ENCODE measurements around the gene ZNF467.

The ZNF467 gene

DNA sequence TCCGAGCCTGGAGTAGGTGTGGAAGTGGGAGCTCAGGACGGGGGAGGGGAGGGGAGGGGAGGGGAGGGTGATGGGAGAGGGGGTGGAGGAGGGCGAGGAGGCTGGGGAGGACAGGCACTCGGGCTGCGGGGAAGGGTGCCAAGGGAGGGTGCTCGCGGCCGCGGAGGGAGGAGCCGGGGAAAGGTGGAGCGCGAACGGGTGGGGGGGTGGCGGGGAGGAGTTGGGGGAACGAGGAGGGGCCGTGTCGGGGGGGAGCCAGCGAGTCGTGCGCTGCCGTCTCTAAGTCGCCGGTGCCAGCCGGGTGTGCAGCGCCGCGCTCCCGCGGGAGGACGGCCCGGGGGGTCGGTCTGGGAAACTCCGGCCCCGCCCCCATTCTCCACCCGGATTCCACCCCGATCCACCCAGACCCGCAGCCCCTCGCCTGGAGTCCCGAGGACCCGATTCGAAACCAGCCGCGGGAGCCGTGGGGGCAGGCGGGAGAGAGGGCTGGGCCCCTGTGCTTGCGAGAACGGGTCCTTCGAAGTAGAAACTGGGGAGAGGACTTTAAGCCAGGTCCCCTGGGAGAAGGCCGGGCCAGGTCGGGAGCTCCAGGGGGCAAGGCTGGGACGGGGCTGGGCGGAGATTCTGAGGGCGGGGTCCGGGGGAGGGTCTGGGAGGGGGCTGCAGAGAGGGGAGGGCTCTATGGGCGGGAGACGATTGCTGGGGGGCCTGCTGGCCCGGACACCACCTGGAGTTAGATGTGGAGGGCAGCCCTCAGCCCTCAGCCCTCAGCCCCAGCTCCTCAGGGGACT lies at the start of gene ZNF467:
TSS of gene ZNF467 (minus strand) at position 143 of the 791 bp plus-strand sequence. CDS start 2,556 bp downstream, outside the sequence.
- DNase-seq (ENCODE audit: low spot score): peak; percentile 65

DNA sequence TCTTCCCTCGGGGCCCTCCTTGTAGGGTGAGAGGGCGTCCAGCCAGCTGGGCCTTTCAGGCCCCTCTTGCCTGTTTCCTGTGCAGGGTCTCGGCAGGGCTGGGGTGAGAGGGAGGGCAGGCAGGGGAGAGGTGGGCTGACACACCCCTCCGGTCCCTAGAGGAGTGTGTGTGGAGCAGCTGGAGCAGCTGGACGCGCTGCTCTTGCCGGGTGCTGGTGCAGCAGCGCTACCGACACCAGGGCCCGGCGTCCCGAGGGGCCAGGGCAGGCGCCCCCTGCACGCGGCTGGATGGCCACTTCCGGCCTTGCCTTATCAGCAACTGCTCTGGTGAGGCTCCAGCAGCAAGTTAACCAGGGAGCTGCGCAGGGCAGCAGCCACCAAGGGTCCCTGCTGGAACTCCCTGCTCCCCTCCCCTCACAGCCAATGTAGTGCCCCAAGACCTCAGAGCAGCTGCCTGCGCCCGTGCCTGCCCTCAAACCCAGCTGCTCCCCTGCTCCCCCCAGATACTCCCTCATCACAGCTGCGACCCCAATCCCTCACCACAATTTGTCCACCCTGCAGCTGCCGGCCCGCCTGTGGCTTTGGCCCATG lies 49.1 kb upstream of the ZNF467 start:
- no peak for DNase-seq (ENCODE audit: low spot score)

- no peak for DNase-seq (ENCODE audit: low spot score)
Observed at GRCh38 chr7:149821191-149822148, 48.1 kb upstream of the ZNF467 start.

- DNase-seq (ENCODE audit: low spot score): no peak
Observed at GRCh38 chr7:149820622-149821190, 47.3 kb upstream of the ZNF467 start.

- DNase-seq (ENCODE audit: low spot score): no peak
Observed at GRCh38 chr7:149819961-149820340, 46.6 kb upstream of the ZNF467 start.

DNA sequence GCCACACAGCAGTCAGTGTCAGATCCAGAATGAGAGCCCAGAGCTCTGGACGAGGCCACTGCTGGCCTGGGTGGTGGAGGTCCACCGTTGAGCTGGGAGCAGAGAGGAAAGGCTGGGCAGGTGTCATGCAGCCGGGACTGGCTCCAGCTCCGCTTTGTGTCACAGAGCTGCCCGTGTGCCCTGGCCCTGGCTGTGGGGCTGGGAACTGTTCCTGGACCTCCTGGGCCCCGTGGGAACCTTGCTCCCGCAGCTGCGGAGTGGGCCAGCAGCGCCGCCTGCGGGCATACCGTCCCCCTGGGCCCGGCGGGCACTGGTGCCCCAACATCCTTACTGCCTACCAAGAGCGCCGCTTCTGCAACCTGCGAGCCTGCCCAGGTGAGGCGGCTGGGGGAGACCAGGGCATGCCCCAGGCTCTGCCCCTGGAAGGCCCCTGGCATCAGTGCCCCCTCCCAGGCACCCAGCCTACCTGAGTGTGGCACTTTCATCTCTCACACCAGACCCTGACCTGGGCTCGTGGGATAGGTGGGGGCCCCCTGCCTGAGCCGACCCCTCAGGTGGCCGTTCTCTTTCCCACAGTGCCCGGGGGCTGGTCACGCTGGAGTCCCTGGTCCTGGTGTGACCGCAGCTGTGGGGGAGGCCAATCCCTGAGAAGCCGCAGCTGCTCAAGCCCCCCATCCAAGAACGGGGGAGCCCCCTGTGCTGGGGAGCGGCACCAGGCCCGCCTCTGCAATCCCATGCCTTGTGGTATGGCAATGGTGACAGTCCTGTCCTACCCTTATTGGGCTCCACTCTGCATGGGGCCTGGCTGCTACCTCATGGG lies 46.0 kb upstream of the ZNF467 start:
- no peak for DNase-seq (ENCODE audit: low spot score)

GRCh38 chr7:149818536-149818840 lies 45.1 kb upstream of the ZNF467 start:
- DNase-seq (ENCODE audit: low spot score): no peak

DNA sequence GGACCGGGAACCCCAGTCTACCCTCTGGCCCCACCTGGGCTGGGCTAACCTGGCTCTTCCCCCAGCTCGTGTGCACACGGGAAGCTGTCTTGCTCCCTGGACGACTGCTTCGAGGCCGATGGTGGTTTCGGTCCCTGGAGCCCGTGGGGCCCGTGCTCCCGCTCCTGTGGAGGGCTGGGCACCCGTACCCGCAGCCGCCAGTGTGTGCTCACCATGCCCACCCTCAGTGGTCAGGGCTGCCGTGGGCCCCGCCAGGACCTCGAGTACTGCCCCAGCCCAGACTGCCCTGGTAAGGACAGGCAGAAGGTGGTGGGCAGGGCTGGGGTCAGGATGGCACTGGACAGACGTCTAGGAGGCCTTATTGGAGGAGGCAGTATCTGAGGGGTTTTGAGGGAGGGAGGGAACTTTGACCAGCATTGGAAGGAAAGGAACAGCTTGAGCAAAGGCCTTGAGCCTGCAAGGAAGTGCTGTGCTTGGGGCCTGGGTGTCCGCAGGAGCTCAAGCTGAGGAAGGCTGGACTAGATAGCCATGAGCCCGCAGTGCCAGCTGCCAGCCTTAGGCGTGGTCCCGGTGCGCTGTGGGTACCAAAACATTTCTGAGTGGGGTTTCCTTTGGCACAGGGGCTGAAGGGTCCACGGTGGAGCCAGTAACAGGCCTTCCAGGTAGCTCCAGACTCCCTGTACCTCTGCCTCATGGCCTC lies 44.6 kb upstream of the ZNF467 start:
- DNase-seq (ENCODE audit: low spot score): no peak

DNA sequence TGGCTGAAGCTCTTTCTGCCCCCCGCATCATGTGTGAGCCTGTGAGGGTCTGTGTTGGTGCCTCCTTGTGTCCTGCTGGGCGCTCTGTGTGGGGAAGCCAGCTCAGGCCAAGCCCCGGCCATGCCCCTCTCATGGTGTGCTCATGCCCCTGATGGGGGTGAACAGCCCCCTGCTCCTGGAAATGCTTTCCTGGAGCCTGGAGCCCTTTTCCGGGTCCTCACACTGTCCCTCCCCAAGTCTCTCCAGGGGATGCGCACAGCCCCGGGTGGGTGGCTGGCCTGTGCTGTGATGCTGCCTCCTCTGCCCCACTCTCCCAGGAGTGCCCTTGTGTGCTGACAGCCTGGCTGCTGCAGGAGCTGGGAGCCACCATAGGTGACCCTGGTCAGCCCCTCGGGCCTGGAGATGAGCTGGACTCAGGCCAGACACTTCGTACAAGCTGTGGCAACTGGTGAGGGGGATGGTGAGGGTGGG lies 43.9 kb upstream of the ZNF467 start:
- no peak for DNase-seq (ENCODE audit: low spot score)

GRCh38 chr7:149816794-149817193 lies 43.4 kb upstream of the ZNF467 start:
- no peak for DNase-seq (ENCODE audit: low spot score)

GRCh38 chr7:149816267-149816751 lies 42.9 kb upstream of the ZNF467 start:
- no peak for DNase-seq (ENCODE audit: low spot score)

GRCh38 chr7:149815661-149816266 lies 42.4 kb upstream of the ZNF467 start:
- DNase-seq (ENCODE audit: low spot score): no peak

DNA sequence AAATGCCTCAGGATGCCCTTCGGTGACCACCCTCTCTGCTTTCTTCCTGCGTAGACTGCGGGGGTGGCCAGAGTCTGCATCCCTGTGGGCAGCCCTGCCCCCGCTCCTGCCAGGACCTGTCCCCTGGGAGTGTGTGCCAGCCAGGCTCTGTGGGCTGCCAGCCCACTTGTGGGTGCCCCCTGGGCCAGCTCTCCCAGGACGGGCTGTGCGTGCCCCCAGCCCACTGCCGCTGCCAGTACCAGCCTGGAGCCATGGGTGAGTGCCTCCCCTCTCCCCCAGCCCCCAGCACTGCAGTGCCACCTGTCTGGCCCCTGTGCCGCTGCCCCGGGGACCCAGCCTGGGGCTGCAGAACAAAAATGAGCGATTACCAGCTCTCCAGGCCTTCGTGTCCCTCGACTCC lies 41.7 kb upstream of the ZNF467 start:
- no peak for DNase-seq (ENCODE audit: low spot score)

- no peak for DNase-seq (ENCODE audit: low spot score)
Observed at GRCh38 chr7:149814494-149814893, 41.1 kb upstream of the ZNF467 start.

DNA sequence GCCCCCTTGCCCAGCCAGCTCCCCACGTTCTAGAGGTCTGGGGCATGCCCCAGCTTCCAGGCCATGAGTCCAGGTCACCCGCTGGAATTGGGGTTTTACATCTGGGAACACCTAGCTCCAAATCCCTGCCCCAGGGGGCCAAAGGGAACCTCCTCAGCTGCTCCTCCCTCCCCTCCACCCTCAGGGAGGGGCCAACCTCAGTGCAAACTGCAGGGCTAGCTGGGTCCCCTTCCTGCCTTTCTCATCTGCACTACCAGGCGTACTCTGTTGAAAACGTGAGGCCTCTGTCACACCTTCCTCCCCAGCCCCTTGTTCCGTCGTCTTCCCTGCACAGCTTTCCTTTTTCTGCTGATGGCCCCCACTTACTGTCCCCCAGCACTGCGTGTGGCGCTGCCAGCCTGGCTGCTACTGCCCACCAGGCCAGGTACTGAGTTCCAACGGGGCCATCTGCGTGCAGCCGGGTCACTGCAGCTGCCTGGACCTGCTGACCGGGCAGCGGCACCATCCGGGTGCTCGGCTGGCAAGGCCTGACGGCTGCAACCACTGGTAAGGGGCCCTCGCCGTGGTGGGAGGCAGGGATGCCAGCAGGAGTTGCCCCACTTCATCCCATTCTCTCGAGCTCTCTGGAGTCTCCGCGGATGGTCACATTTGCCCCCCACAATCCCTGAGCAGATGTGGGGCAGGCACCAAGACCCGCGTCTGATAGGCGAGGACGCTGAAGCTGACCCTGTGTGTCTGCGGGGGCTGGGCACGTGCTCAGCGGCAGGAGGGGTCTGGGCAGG lies 40.1 kb upstream of the ZNF467 start:
- no peak for DNase-seq (ENCODE audit: low spot score)

DNA sequence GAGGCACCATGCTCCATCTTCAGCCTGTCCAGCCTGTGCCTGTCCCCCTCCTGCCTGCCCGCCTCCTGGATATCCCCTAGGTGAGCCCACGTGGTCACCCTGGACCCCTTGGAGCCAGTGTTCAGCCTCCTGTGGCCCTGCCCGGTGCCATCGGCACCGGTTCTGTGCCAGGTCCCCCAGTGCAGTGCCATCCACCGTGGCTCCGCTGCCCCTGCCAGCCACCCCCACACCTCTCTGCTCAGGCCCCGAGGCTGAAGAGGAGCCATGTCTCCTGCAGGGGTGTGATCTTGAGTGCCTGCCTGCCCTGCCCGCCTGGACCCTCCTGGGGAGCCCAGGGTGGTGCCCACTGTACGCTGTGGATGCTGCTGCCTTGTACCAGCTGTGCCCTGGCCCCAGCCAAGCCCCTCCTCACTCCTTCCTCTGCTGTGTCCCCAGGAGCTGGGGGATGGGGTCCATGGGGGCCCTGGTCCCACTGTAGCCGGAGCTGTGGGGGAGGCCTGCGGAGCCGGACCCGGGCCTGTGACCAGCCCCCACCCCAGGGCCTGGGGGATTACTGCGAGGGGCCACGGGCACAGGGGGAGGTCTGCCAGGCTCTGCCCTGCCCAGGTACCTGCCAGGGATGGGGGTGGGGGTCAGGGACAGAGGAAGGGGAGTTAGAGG lies 38.6 kb upstream of the ZNF467 start:
- DNase-seq (ENCODE audit: low spot score): no peak

GRCh38 chr7:149811221-149811620 lies 37.8 kb upstream of the ZNF467 start:
- DNase-seq (ENCODE audit: low spot score): no peak

- DNase-seq (ENCODE audit: low spot score): no peak
Observed at GRCh38 chr7:149809215-149809614, 35.8 kb upstream of the ZNF467 start.

DNA sequence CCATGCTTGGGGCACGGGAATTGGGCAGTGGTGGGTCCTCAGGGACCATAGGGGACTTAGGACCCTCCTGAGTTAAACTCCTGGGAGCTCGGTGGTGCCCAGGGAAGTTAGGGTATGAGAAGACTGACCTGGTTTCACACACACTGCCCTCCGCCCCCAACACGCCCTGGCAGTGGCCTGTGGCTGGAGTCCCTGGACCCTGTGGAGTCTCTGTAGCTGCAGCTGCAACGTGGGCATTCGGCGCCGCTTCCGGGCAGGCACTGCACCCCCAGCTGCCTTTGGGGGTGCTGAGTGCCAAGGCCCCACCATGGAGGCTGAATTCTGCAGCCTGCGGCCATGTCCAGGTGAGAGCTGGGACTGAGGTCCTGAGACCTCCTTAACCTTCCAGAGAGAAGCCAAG lies 34.9 kb upstream of the ZNF467 start:
- no peak for DNase-seq (ENCODE audit: low spot score)
